Measurements from ENCODE around the gene TTLL5. TPM values are rescaled to one million over a fixed set of nuclear protein-coding genes. Genes with fewer than 3 reads are reported as not detected.

The TTLL5 gene
- total and polyA plus RNA-seq, 4 donors: 30.4 to 40.1 (median 33.1) TPM

- H3K4me3 ChIP-seq (ENCODE audit: low read depth, low read length): no peak overlapping the region
- no peaks in the 10 kb centered on the region for H3K4me1 ChIP-seq (ENCODE audit: control insufficient read depth, insufficient read depth, low read length)
- H3K27ac ChIP-seq (ENCODE audit: low read depth, low read length): no peak overlapping the region
- no peaks in the 10 kb centered on the region for H3K36me3 ChIP-seq (ENCODE audit: control insufficient read depth, insufficient read depth, low read length)
- WGBS (ENCODE audit: insufficient coverage): no CpG with 5 or more reads among the region's 3 CpGs
- no peaks in the 10 kb centered on the region for H3K9me3 ChIP-seq (ENCODE audit: control insufficient read depth, insufficient read depth, low read length)
- no peaks in the 10 kb centered on the region for H3K27me3 ChIP-seq (ENCODE audit: control insufficient read depth, insufficient read depth, low read length)
- DNase-seq (ENCODE audit: low read depth in 4 of 6, low spot score in 6 of 6): no peak
Measured at GRCh38 chr14:75859746-75860145, 198.7 kb downstream of the TTLL5 start.

GRCh38 chr14:75860561-75861160, 199.6 kb downstream of the TTLL5 start:
- Histone ChIP-seq H3K4me1 (ENCODE audit: control insufficient read depth, insufficient read depth, low read length) (no peaks in the 10 kb centered on the region), H3K36me3 (ENCODE audit: control insufficient read depth, insufficient read depth, low read length) (no peaks in the 10 kb centered on the region), H3K27me3 (ENCODE audit: control insufficient read depth, insufficient read depth, low read length) (no peaks in the 10 kb centered on the region), H3K27ac (ENCODE audit: low read depth, low read length) (no peak overlapping the region), H3K4me3 (ENCODE audit: low read depth, low read length) (no peak overlapping the region), H3K9me3 (ENCODE audit: control insufficient read depth, insufficient read depth, low read length) (no peaks in the 10 kb centered on the region)
- DNase-seq (ENCODE audit: low read depth in 4 of 6, low spot score in 6 of 6): no peak
- 100% methylated on average over 1 of the region's 5 CpGs for WGBS (ENCODE audit: insufficient coverage)

- WGBS (ENCODE audit: insufficient coverage): 88% methylated on average over 4 of the region's 4 CpGs
- DNase-seq (ENCODE audit: low read depth in 4 of 6, low spot score in 6 of 6): no peak
- Histone ChIP-seq H3K9me3 (ENCODE audit: control insufficient read depth, insufficient read depth, low read length) (no peaks in the 10 kb centered on the region), H3K27ac (ENCODE audit: low read depth, low read length) (no peak overlapping the region), H3K4me3 (ENCODE audit: low read depth, low read length) (no peak overlapping the region), H3K27me3 (ENCODE audit: control insufficient read depth, insufficient read depth, low read length) (no peaks in the 10 kb centered on the region), H3K4me1 (ENCODE audit: control insufficient read depth, insufficient read depth, low read length) (no peaks in the 10 kb centered on the region), H3K36me3 (ENCODE audit: control insufficient read depth, insufficient read depth, low read length) (no peaks in the 10 kb centered on the region)
Measured at GRCh38 chr14:75861161-75861621, 200.1 kb downstream of the TTLL5 start.

DNA sequence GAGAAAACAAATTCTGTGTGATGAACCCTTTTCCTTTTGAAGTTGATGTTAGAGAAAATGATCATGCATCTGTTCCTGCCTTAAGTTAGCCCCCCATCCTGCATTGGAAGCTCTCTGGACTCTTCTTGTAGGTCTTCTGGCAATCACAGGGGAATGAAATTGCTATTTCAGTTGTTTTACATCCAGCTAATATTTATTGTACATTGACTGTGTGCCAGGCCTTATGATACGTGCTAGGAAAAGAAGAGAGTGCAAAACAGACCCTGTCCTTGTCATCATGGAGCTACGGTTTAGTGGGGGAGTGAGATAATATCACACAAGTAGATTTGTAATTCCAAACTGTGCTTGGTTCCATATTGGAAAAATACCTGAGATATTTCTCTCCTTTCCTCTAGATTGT, 202.2 kb downstream of the TTLL5 start:
- no peak overlapping the region for H3K27ac ChIP-seq (ENCODE audit: low read depth, low read length)
- H3K27me3 ChIP-seq (ENCODE audit: control insufficient read depth, insufficient read depth, low read length): no peaks in the 10 kb centered on the region
- no peak overlapping the region for H3K4me3 ChIP-seq (ENCODE audit: low read depth, low read length)
- DNase-seq (ENCODE audit: low read depth in 4 of 6, low spot score in 6 of 6): no peak
- H3K9me3 ChIP-seq (ENCODE audit: control insufficient read depth, insufficient read depth, low read length): no peaks in the 10 kb centered on the region
- no CpG with 5 or more reads among the region's 2 CpGs for WGBS (ENCODE audit: insufficient coverage)
- H3K36me3 ChIP-seq (ENCODE audit: control insufficient read depth, insufficient read depth, low read length): no peaks in the 10 kb centered on the region
- H3K4me1 ChIP-seq (ENCODE audit: control insufficient read depth, insufficient read depth, low read length): peaks cover 8% of the 10 kb centered on the region

DNA sequence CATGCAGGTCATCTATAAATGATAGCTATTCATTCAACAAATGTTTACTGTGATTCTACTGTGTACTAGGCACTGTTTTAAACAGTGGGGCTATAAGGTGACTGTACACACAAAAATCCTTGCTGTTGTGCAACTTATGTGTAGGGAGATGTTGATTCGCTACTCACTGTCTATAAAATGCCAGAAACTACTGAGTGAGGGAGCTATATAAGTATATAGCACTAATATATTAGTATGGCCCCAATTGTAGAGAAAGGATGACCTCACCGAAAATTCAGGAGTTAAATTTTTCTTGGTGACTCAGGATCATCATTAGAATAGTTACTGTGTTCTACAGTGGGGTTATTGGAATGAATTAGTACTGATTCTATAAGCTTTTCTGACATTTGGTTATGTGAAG, 203.3 kb downstream of the TTLL5 start:
- Histone ChIP-seq H3K4me3 (ENCODE audit: low read depth, low read length) (no peak overlapping the region), H3K27me3 (ENCODE audit: control insufficient read depth, insufficient read depth, low read length) (no peaks in the 10 kb centered on the region), H3K4me1 (ENCODE audit: control insufficient read depth, insufficient read depth, low read length) (peaks cover 13% of the 10 kb centered on the region), H3K36me3 (ENCODE audit: control insufficient read depth, insufficient read depth, low read length) (no peaks in the 10 kb centered on the region), H3K27ac (ENCODE audit: low read depth, low read length) (no peak overlapping the region), H3K9me3 (ENCODE audit: control insufficient read depth, insufficient read depth, low read length) (no peaks in the 10 kb centered on the region)
- no peak for DNase-seq (ENCODE audit: low read depth in 4 of 6, low spot score in 6 of 6)
- WGBS (ENCODE audit: insufficient coverage): 80% methylated on average over 1 of the region's 2 CpGs

DNA sequence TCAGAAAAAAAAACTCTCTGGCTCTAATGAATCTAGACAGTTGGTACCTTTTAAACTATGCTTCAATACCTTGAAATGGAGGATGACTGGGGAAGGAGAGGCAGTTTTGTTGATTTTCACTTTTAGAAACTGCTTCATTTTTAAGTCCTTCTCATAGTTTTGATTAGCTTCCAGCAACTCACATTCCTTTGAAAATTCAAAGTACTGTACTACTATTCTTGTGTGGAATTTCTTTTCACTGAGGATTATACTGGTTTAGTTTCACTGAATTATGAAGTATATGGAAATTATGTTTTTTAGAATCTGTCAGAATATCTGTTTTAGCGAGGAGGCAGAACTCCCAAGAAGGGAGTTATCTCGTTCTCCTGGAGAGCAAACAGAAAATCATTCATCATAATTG, 204.5 kb downstream of the TTLL5 start:
- Histone ChIP-seq H3K27me3 (ENCODE audit: control insufficient read depth, insufficient read depth, low read length) (no peaks in the 10 kb centered on the region), H3K36me3 (ENCODE audit: control insufficient read depth, insufficient read depth, low read length) (no peaks in the 10 kb centered on the region), H3K27ac (ENCODE audit: low read depth, low read length) (no peak overlapping the region), H3K4me3 (ENCODE audit: low read depth, low read length) (no peak overlapping the region), H3K9me3 (ENCODE audit: control insufficient read depth, insufficient read depth, low read length) (no peaks in the 10 kb centered on the region), H3K4me1 (ENCODE audit: control insufficient read depth, insufficient read depth, low read length) (peaks cover 13% of the 10 kb centered on the region)
- no CpG with 5 or more reads among the region's 2 CpGs for WGBS (ENCODE audit: insufficient coverage)
- peak in 1 of 6 donors; percentile 26 for DNase-seq (ENCODE audit: low read depth in 4 of 6, low spot score in 6 of 6)

DNA sequence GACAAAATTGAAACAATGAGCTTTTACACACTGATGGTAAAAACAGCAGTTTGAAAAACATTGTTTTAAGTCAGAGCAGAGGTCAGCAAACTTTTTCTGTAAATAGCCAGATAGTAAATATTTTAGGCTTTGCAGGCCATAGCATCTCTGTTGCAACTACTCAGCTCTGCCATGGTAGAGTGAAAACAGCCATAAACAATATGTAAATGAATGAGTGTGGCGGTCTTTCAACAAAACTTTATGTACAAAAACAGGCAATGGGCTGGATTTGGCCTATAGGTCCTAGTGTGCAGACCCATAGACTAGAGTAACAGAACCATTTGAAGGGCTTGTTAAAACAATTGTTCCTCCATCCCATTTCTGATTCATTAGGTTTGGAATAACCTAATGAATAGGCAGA, 205.9 kb downstream of the TTLL5 start:
- Histone ChIP-seq H3K27ac (ENCODE audit: low read depth, low read length) (no peak overlapping the region), H3K27me3 (ENCODE audit: control insufficient read depth, insufficient read depth, low read length) (no peaks in the 10 kb centered on the region), H3K4me3 (ENCODE audit: low read depth, low read length) (no peak overlapping the region), H3K36me3 (ENCODE audit: control insufficient read depth, insufficient read depth, low read length) (no peaks in the 10 kb centered on the region), H3K4me1 (ENCODE audit: control insufficient read depth, insufficient read depth, low read length) (peaks cover 13% of the 10 kb centered on the region), H3K9me3 (ENCODE audit: control insufficient read depth, insufficient read depth, low read length) (no peaks in the 10 kb centered on the region)
- no peak for DNase-seq (ENCODE audit: low read depth in 4 of 6, low spot score in 6 of 6)
- no CpG with 5 or more reads among the region's 1 CpG for WGBS (ENCODE audit: insufficient coverage)

DNA sequence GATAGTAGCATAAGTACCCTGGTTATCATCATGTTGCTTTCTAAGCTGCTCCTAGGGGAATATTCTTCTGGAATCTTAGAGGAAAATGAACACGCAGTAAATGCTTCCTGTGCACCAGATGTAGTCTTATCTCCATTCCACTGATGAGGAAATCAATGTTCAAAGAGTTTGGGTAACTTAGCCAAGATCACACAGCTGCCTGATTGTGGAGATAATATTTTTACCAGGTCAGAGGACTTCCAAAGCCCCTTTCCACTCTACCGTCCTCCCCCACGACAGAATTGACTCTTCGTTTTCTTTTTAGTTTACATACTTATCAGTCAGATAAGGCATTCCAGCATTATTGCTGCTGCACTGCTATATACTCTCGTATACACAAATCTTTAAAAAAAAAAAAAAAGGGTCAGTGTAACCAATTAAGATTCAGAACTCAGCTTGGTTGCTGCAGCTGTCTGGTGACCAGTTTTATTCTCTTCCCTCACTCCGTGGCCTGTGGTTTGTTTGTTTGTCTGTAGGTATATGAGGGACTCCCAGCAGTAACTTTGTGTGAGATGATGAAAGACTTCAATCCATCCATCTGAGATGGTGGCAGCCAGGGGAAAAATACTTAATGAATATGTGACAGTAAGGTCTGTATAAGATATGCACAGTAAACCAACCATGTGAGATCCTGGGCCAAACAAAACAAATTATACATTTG, 210.3 kb downstream of the TTLL5 start:
- Histone ChIP-seq H3K4me1 (ENCODE audit: control insufficient read depth, insufficient read depth, low read length) (peaks cover 13% of the 10 kb centered on the region), H3K9me3 (ENCODE audit: control insufficient read depth, insufficient read depth, low read length) (no peaks in the 10 kb centered on the region), H3K4me3 (ENCODE audit: low read depth, low read length) (no peak overlapping the region), H3K36me3 (ENCODE audit: control insufficient read depth, insufficient read depth, low read length) (no peaks in the 10 kb centered on the region), H3K27ac (ENCODE audit: low read depth, low read length) (no peak overlapping the region), H3K27me3 (ENCODE audit: control insufficient read depth, insufficient read depth, low read length) (no peaks in the 10 kb centered on the region)
- no peak for DNase-seq (ENCODE audit: low read depth in 4 of 6, low spot score in 6 of 6)
- 60% methylated on average over 1 of the region's 6 CpGs for WGBS (ENCODE audit: insufficient coverage)

DNA sequence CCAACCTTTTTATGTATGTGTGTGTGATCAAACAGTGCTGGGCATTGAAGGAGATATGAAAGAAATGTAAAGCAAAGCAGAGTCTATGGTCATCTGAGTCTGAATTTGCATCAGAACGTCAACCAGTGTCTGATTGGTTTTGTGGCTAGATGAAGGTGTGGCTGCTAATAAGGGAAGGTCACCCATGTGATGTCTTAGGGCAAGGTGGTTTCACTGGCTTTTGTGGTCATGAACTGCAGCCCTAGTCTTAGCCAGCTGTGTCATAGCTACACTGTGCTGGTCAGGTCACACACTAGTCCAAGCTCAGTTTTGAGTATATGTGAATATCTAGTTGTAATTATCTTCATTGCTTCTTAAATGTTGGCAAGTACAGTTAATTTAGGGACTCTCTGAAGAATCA, 214.9 kb downstream of the TTLL5 start:
- H3K27ac ChIP-seq (ENCODE audit: low read depth, low read length): no peak overlapping the region
- no peaks in the 10 kb centered on the region for H3K9me3 ChIP-seq (ENCODE audit: control insufficient read depth, insufficient read depth, low read length)
- WGBS (ENCODE audit: insufficient coverage): 64% methylated on average over 1 of the region's 1 CpG
- H3K27me3 ChIP-seq (ENCODE audit: control insufficient read depth, insufficient read depth, low read length): no peaks in the 10 kb centered on the region
- DNase-seq (ENCODE audit: low read depth in 4 of 6, low spot score in 6 of 6): no peak
- H3K4me3 ChIP-seq (ENCODE audit: low read depth, low read length): no peak overlapping the region
- no peaks in the 10 kb centered on the region for H3K4me1 ChIP-seq (ENCODE audit: control insufficient read depth, insufficient read depth, low read length)
- H3K36me3 ChIP-seq (ENCODE audit: control insufficient read depth, insufficient read depth, low read length): no peaks in the 10 kb centered on the region

- Histone ChIP-seq H3K9me3 (ENCODE audit: control insufficient read depth, insufficient read depth, low read length) (no peaks in the 10 kb centered on the region), H3K27me3 (ENCODE audit: control insufficient read depth, insufficient read depth, low read length) (no peaks in the 10 kb centered on the region), H3K27ac (ENCODE audit: low read depth, low read length) (peak overlapping the region; percentile 7), H3K4me3 (ENCODE audit: low read depth, low read length) (no peak overlapping the region), H3K36me3 (ENCODE audit: control insufficient read depth, insufficient read depth, low read length) (no peaks in the 10 kb centered on the region), H3K4me1 (ENCODE audit: control insufficient read depth, insufficient read depth, low read length) (no peaks in the 10 kb centered on the region)
- peak in 3 of 6 donors; percentile 8 to 66 (median 27) for DNase-seq (ENCODE audit: low read depth in 4 of 6, low spot score in 6 of 6)
- 21% methylated on average over 2 of the region's 3 CpGs for WGBS (ENCODE audit: insufficient coverage)
Measured at GRCh38 chr14:75876530-75876929, 215.5 kb downstream of the TTLL5 start.

Data from spinal cord (tissue), 10 donors.